ENCODE data around the gene MFSD12. TPM values are rescaled to one million over a fixed set of nuclear protein-coding genes. Genes with fewer than 3 reads are reported as not detected.

The MFSD12 gene
- 10 to 100 TPM; 61.7 to 90.2 TPM for total RNA-seq
- polyA plus RNA-seq (ENCODE audit: insufficient read length in 6 of 6) = 10 to 100 TPM; 32.2 to 56.4 (median 43.2) TPM
- long read RNA-seq, donor 1, transcript MFSD12-204 (1 exons, 1,769 nt) = major isoform, 34 of 48 reads
- long read RNA-seq, donor 1, transcript MFSD12-215 (1 exons, 688 nt) = minor isoform, 10 of 48 reads
- long read RNA-seq, donor 1, partial matches to known transcripts = 0 of 48 reads
- long read RNA-seq, donor 1, other reads (novel, unspliced or antisense) = 0 of 48 reads
- long read RNA-seq, donor 2, transcript MFSD12-204 (1 exons, 1,769 nt) = major isoform, 30 of 44 reads
- long read RNA-seq, donor 2, transcript MFSD12-215 (1 exons, 688 nt) = minor isoform, 10 of 44 reads
- long read RNA-seq, donor 2, partial matches to known transcripts = 0 of 44 reads
- long read RNA-seq, donor 2, other reads (novel, unspliced or antisense) = 0 of 44 reads
- long read RNA-seq, donor 3, transcript MFSD12-204 (1 exons, 1,769 nt) = major isoform, 18 of 19 reads
- long read RNA-seq, donor 3, partial matches to known transcripts = 0 of 19 reads
- long read RNA-seq, donor 3, other reads (novel, unspliced or antisense) = 0 of 19 reads
- long read RNA-seq, donor 4, partial matches to known transcripts = 1 of 3 reads
- long read RNA-seq, donor 4, other reads (novel, unspliced or antisense) = 0 of 3 reads
- long read RNA-seq, donor 5, transcript MFSD12-204 (1 exons, 1,769 nt) = major isoform, 10 of 19 reads
- long read RNA-seq, donor 5, transcript MFSD12-215 (1 exons, 688 nt) = minor isoform, 7 of 19 reads
- long read RNA-seq, donor 5, partial matches to known transcripts = 0 of 19 reads
- long read RNA-seq, donor 5, other reads (novel, unspliced or antisense) = 0 of 19 reads
- long read RNA-seq, donor 6, transcript MFSD12-204 (1 exons, 1,769 nt) = major isoform, 9 of 13 reads
- long read RNA-seq, donor 6, partial matches to known transcripts = 0 of 13 reads
- long read RNA-seq, donor 6, other reads (novel, unspliced or antisense) = 0 of 13 reads
- long read RNA-seq, donor 7, transcript MFSD12-204 (1 exons, 1,769 nt) = major isoform, 6 of 118 reads
- long read RNA-seq, donor 7, partial matches to known transcripts = 71 of 118 reads
- long read RNA-seq, donor 7, other reads (novel, unspliced or antisense) = 38 of 118 reads
- long read RNA-seq, donor 8, transcript MFSD12-204 (1 exons, 1,769 nt) = major isoform, 30 of 171 reads
- long read RNA-seq, donor 8, partial matches to known transcripts = 103 of 171 reads
- long read RNA-seq, donor 8, other reads (novel, unspliced or antisense) = 33 of 171 reads
- long read RNA-seq, donor 9 = 0 reads
- long read RNA-seq, donor 10, partial matches to known transcripts = 3 of 3 reads
- long read RNA-seq, donor 10, other reads (novel, unspliced or antisense) = 0 of 3 reads
- long read RNA-seq, donor 11 = 0 reads
- long read RNA-seq, donor 12, transcript MFSD12-204 (1 exons, 1,769 nt) = major isoform, 12 of 16 reads
- long read RNA-seq, donor 12, partial matches to known transcripts = 0 of 16 reads
- long read RNA-seq, donor 12, other reads (novel, unspliced or antisense) = 0 of 16 reads

DNA sequence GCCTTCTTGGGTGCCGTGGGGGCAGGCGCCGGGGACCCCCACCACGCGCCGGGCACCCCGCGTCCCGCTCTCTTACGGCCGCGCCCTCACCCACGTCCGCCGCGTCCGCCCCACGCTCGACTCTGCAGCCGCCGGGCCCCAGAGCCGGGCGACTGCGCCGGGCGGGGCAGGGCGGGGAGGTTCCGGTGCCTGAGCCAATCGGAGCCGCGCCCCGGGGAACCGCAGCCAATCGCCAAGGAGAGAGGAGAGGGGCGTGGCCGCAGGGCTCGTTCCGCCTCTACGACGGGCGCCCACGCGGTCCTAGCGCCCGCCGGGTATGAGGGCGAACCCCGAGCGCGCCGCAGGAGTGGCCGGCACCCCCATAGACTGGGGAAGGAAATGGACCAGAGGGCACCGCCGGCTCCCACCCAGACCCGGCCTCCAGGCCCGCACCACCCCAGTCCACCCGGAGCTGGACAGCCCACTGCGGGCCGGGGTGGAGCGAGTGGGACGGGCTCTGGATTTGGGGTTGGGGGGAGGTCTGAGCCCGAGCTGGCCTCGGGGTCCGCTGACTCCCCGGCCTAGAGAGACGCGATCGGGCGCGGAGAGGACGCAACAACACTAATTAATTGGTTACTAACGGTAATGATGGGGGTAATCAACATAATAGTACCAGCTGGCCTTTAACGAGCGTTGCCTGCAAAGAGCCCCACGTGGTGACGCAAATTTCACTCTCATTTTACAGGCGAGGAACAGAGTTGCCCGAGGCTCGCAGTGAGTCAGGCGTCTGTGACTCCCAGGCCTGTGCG, at the start of gene MFSD12:
TSS of gene MFSD12 (minus strand) at position 126 of the 788 bp plus-strand sequence. CDS start 183 bp downstream, outside the sequence.
- ATAC-seq = peak; percentile 98
- intact Hi-C loops (cut with DNase I) = no loop called here

DNA sequence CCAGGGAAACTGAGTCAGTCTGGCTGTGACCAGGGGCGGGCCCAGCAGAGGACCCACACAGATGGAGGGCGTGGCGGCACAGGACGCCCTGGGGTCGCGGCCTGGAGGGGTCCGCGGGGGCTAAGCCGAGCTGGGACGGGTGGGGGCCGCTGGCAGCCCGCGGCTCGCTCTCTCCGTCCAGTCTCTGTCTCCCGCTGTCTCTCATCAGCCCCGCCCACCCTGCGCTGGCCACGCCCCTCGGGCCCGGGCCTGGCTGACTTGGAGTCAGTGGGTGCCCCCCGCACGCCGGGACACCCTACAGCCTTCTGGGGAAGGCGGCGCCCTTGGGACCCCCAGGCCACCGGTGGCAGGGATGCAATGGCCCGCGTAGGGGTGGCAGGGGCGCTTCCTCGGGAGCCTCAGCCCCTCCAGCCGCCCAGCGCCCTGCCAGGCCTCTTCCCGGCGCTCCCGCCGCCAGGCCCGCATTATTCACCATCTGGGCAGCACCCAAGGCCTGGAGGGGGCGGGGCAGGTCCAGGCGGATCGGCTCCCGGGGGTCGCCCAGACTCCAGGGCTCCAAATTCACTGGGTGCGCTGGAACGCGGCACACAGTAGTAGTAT, 49.4 kb upstream of the MFSD12 start, which contains the start of gene TBXA2R:
TSS of gene TBXA2R (minus strand) at position 186 of the 600 bp plus-strand sequence. CDS start 6,241 bp downstream, outside the sequence.
- H3K36me3 ChIP-seq = peaks cover 0 to 16% of the 10 kb centered on the region in 2 donors
- DNase-seq (peak in 3 of 4 donors; percentile 58 to 91 (median 72)), ATAC-seq (peak; percentile 81)
- intact Hi-C loops (cut with DNase I) = no loop called here
- TF ChIP-seq, protein P1, sequence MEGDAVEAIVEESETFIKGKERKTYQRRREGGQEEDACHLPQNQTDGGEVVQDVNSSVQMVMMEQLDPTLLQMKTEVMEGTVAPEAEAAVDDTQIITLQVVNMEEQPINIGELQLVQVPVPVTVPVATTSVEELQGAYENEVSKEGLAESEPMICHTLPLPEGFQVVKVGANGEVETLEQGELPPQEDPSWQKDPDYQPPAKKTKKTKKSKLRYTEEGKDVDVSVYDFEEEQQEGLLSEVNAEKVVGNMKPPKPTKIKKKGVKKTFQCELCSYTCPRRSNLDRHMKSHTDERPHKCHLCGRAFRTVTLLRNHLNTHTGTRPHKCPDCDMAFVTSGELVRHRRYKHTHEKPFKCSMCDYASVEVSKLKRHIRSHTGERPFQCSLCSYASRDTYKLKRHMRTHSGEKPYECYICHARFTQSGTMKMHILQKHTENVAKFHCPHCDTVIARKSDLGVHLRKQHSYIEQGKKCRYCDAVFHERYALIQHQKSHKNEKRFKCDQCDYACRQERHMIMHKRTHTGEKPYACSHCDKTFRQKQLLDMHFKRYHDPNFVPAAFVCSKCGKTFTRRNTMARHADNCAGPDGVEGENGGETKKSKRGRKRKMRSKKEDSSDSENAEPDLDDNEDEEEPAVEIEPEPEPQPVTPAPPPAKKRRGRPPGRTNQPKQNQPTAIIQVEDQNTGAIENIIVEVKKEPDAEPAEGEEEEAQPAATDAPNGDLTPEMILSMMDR (IDR thresholded peaks at IDR 0.05) = no peak
- H3K27me3 ChIP-seq = peaks cover 0 to 46% of the 10 kb centered on the region in 2 donors
- H3K4me3 ChIP-seq = peak within 1 kb of the TSS; percentile 40 to 50
- H3K4me1 ChIP-seq = peaks cover 3 to 57% of the 10 kb centered on the region in 2 donors
- no peaks in the 10 kb centered on the region for H3K9me3 ChIP-seq
- peak within 1 kb of the TSS; percentile 72 to 77 for H3K27ac ChIP-seq

More for the DNA sequence above, at the start of gene MFSD12:
- TF ChIP-seq, protein P1 (IDR thresholded peaks at IDR 0.05) = no peak
- Histone ChIP-seq H3K4me3 (peak within 1 kb of the TSS; percentile 90 to 91), H3K27ac (peak within 1 kb of the TSS; percentile 71 to 83), H3K9me3 (no peaks in the 10 kb centered on the region), H3K4me1 (peaks cover 10 to 52% of the 10 kb centered on the region in 2 donors), H3K27me3 (no peaks in the 10 kb centered on the region), H3K36me3 (no peaks in the 10 kb centered on the region)
- DNase-seq = peak; percentile 90 to 97 (median 94)

DNA sequence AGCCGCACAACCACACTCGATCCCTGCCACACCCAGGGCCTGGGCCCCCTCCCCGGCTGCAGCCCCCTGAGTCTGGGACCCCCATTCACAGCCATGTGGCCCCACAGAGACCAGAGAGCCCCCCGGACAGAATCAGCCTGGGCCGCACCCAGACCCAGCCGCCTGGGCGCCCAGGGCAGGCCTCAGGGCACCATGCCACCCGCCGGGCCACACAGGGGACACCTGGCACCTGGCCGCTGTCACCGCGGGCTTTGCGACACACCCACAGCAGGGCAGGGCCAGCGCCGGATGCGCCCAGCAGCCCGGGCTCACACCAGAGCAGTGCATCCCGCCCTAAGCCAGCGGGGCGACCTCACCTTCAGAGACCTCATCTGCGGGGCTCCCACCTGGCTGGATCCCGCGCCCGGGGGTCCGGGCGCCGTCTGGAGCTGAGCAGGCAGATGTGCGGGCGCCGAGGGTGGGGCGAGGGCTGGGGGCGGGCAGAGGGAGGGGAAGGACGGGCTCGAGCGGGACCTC, 48.8 kb upstream of the MFSD12 start:
- intact Hi-C loops (cut with DNase I) = no loop called here
- Histone ChIP-seq H3K27ac (peak overlapping the region; percentile 72 to 77), H3K9me3 (no peaks in the 10 kb centered on the region), H3K4me3 (peak overlapping the region; percentile 40 to 50), H3K27me3 (peaks cover 0 to 46% of the 10 kb centered on the region in 2 donors), H3K36me3 (peaks cover 0 to 10% of the 10 kb centered on the region in 2 donors), H3K4me1 (peaks cover 3 to 57% of the 10 kb centered on the region in 2 donors)
- peak; percentile 64 for ATAC-seq
- TF ChIP-seq, protein P1 (IDR thresholded peaks at IDR 0.05) = no peak
- DNase-seq = peak in 1 of 4 donors; percentile 85

All from left lung (tissue), 14 donors.